Activated B cell treated with CpG ODN at 0.5 μM for 24 hours (primary cell): ENCODE results near the gene CCDC102B. TPM values are rescaled to one million over a fixed set of nuclear protein-coding genes. Genes with fewer than 3 reads are reported as not detected.

ENCODE experiments used
- ATAC-seq: fragments of 200-7000 bp; cut with Tn5 transposase; one replicate; pipeline ENCODE4 v1.10.0; 2021; ENCODE audit warnings: low read depth, mild to moderate bottlenecking, moderate library complexity
- CTCF ChIA-PET: fragments of 350-600 bp; sonication (Branson Sonifier 250); formaldehyde crosslinking; loops from one replicate; lab custom pipeline; 2021; ENCODE audit warnings: antibody characterized with exemption; lab: Charles Lee
- POLR2A ChIA-PET: fragments of 350-600 bp; sonication (Branson Sonifier 250); formaldehyde crosslinking; loops from one replicate; lab custom pipeline; 2021; ENCODE audit warnings: antibody characterized with exemption; lab: Charles Lee
- DNase-seq: peaks from one replicate; pipeline ENCODE4 v3.0.0; 2022
- H3K27ac Mint-ChIP-seq: one replicate; pipeline ENCODE4 v1.8.0; 2020; ENCODE audit warnings: mixed read lengths
- H3K27me3 Mint-ChIP-seq: one replicate; pipeline ENCODE4 v1.8.0; 2021; ENCODE audit warnings: mixed read lengths
- H3K36me3 Mint-ChIP-seq: one replicate; pipeline ENCODE4 v1.8.0; 2021; ENCODE audit warnings: low read depth, mixed read lengths
- H3K4me1 Mint-ChIP-seq: one replicate; pipeline ENCODE4 v1.8.0; 2021; ENCODE audit warnings: mixed read lengths
- H3K4me3 Mint-ChIP-seq: one replicate; pipeline ENCODE4 v1.8.0; 2020; ENCODE audit warnings: mild to moderate bottlenecking, mixed read lengths
- H3K9me3 Mint-ChIP-seq: one replicate; pipeline ENCODE4 v1.8.0; 2020; ENCODE audit warnings: mixed read lengths
- CTCF ChIP-seq: fragments of 200-600 bp; IDR thresholded peaks from one replicate; pipeline ENCODE4 v1.8.0; 2022; ENCODE audit warnings: antibody characterized with exemption, mild to moderate bottlenecking
- intact Hi-C: fragments of 100-400 bp; cut with micrococcal nuclease; formaldehyde crosslinking; loops from one replicate; pipeline ENCODE4 v1.15.1; 2024
- total RNA-seq: library from RNA; stranded (reverse); gene quantifications from 2 replicates; pipeline ENCODE4 v1.2.3, GENCODE V29; 2022

The CCDC102B gene
- total RNA-seq, 1 donor from 2014 or later, result 1.8 TPM

GRCh38 chr18:68793951-68794350, 3.9 kb upstream of the CCDC102B start:
- ATAC-seq, result no peak
- CTCF ChIA-PET, result no interaction called here
- intact Hi-C loops, result no loop called here
- Mint-ChIP-seq H3K4me1 (no peaks in the 10 kb centered on the region), H3K36me3 (no peaks in the 10 kb centered on the region), H3K27ac (no peak overlapping the region), H3K4me3 (no peak overlapping the region), H3K9me3 (no peaks in the 10 kb centered on the region), H3K27me3 (no peaks in the 10 kb centered on the region)
- POLR2A ChIA-PET, result no interaction called here
- no peak for DNase-seq
- no peak for TF ChIP-seq CTCF

DNA sequence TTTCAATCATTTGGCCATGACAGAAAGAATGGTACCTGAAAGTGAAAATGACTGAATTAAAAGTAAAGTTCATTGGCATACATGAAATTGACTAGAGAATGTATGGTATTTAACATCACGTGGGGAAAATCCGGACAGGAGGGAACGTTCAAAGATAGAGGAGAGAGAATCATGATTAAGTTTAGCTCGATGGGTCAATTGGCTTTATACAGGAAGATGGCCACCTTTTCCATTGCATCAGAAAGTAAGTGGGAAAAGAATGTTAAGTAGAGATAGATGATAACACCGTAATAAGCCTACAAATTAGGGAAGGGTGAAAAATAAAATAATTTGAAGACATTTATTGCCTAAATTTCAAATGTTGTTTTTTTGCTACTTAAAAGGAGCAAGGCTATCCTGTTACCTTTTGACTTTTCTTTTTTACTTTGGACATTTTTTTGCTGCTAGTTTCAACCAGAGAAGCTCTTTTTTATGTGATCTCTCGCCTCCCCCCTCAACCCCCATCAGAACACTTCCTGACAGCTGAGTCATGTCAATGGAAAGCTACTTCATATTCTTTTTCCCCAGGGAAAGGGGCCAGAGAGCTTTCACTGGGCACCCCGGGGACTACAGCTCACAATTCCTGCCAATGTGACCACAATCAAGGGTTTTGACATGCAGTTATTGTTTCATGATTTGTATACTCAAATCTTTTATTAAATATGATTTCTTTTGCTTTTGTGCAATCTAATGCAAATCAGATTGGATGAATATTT, 767 bp upstream of the CCDC102B start:
- CTCF ChIA-PET, result no interaction called here
- no peak overlapping the region for H3K4me3 Mint-ChIP-seq
- intact Hi-C loops, result no loop called here

GRCh38 chr18:68800075-68800474, 2.2 kb downstream of the CCDC102B start:
- Mint-ChIP-seq H3K4me1 (no peaks in the 10 kb centered on the region), H3K4me3 (no peak overlapping the region), H3K27ac (no peak overlapping the region), H3K27me3 (no peaks in the 10 kb centered on the region), H3K36me3 (no peaks in the 10 kb centered on the region), H3K9me3 (no peaks in the 10 kb centered on the region)
- CTCF ChIA-PET, result no interaction called here
- no peak for TF ChIP-seq CTCF
- POLR2A ChIA-PET, result no interaction called here
- DNase-seq (no peak), ATAC-seq (no peak)
- intact Hi-C loops, result no loop called here

More for the DNA sequence above, 767 bp upstream of the CCDC102B start:
- Mint-ChIP-seq H3K9me3 (no peaks in the 10 kb centered on the region), H3K27me3 (no peaks in the 10 kb centered on the region), H3K36me3 (no peaks in the 10 kb centered on the region), H3K4me1 (no peaks in the 10 kb centered on the region), H3K27ac (no peak overlapping the region)
- POLR2A ChIA-PET, result no interaction called here
- no peak for TF ChIP-seq CTCF
- DNase-seq (no peak), ATAC-seq (no peak)

- intact Hi-C loops, result no loop called here
- Mint-ChIP-seq H3K4me1 (no peaks in the 10 kb centered on the region), H3K27ac (no peak overlapping the region), H3K4me3 (no peak overlapping the region), H3K9me3 (no peaks in the 10 kb centered on the region), H3K27me3 (no peaks in the 10 kb centered on the region), H3K36me3 (no peaks in the 10 kb centered on the region)
- no peak for DNase-seq
- ATAC-seq, result no peak
- ChIA-PET POLR2A (no interaction called here), CTCF (no interaction called here)
- TF ChIP-seq CTCF, result no peak
Observed at GRCh38 chr18:68803356-68803755, 5.5 kb downstream of the CCDC102B start.

DNA sequence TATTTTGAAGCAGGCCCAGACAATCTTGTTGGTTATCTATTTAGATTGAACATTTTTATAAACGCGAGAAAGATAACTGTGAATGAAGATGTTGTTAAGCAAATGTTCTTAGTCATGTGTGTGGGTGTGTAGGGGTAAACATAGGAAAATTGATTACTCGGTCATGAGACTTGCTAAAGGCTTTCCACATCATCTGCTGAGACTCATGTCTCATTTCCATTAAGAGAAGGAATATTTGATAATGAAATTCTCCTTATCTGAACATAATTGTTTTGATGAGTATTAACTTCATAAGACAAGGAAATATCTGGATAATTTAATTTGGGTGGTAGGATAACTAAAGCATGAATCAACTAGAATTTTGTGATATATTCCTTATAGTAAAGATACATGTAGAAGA, 19.7 kb downstream of the CCDC102B start:
- Mint-ChIP-seq H3K27me3 (no peaks in the 10 kb centered on the region), H3K9me3 (no peaks in the 10 kb centered on the region), H3K4me3 (no peak overlapping the region), H3K36me3 (no peaks in the 10 kb centered on the region), H3K27ac (no peak overlapping the region), H3K4me1 (no peaks in the 10 kb centered on the region)
- ATAC-seq, result no peak
- CTCF ChIA-PET, result no interaction called here
- intact Hi-C loops, result no loop called here
- no peak for TF ChIP-seq CTCF
- POLR2A ChIA-PET, result no interaction called here
- no peak for DNase-seq
